HepG2 (cell line): ENCODE measurements around the gene ZIC4. TPM values are rescaled to one million over a fixed set of nuclear protein-coding genes. Genes with fewer than 3 reads are reported as not detected.

Experiments used
- ATF7 ChIP-seq, 2 experiments: fragments of 450-650 bp in 1 of 2; sonication (generic) in 1 of 2; formaldehyde crosslinking in 1 of 2; IDR thresholded peaks; 2 replicates each; pipeline versions ENCODE4 v1.4.0 to v1.6.1; 2016 to 2020; ENCODE audit warnings: antibody characterized with exemption in 1 of 2, mild to moderate bottlenecking in 1 of 2, missing genetic modification reagents in 1 of 2
- CREM ChIP-seq, 2 experiments: sonication (generic) in 1 of 2; formaldehyde crosslinking in 1 of 2; IDR thresholded peaks; 2 replicates each; pipeline versions ENCODE4 v1.4.0 to v1.6.1; 2016 to 2020; ENCODE audit warnings: antibody characterized with exemption in 1 of 2, mild to moderate bottlenecking in 1 of 2, missing genetic modification reagents in 1 of 2
- DPF2 ChIP-seq: sonication (generic); formaldehyde crosslinking; IDR thresholded peaks from 2 replicates; pipeline ENCODE4 v1.4.0; 2020; ENCODE audit warnings: mild to moderate bottlenecking, low read depth, missing genetic modification reagents, borderline replicate concordance
- ESRRA ChIP-seq: sonication (generic); formaldehyde crosslinking; IDR thresholded peaks from 2 replicates; pipeline ENCODE4 v1.5.1; 2020; ENCODE audit warnings: mild to moderate bottlenecking, low read depth, missing genetic modification reagents
- FOXA3 ChIP-seq: IDR thresholded peaks from 2 replicates; pipeline ENCODE4 v1.6.1; 2016; ENCODE audit warnings: missing genetic modification reagents, missing compliant biosample characterization
- HES4 ChIP-seq: sonication (generic); formaldehyde crosslinking; IDR thresholded peaks from 2 replicates; pipeline ENCODE4 v1.9.0; 2021; ENCODE audit warnings: mild to moderate bottlenecking, missing genetic modification reagents, borderline replicate concordance
- HNRNPUL1 ChIP-seq: fragments of 200-400 bp; formaldehyde crosslinking; IDR thresholded peaks from 2 replicates; pipeline ENCODE4 v1.6.1; 2017; ENCODE audit warnings: low read depth, mild to moderate bottlenecking, low read length, moderate library complexity
- HOXD1 ChIP-seq: sonication (generic); formaldehyde crosslinking; IDR thresholded peaks from 2 replicates; pipeline ENCODE4 v1.5.0; 2020; ENCODE audit warnings: missing genetic modification reagents
- NFIC ChIP-seq: IDR thresholded peaks from 2 replicates; pipeline ENCODE4 v1.6.1; 2012; ENCODE audit warnings: mild to moderate bottlenecking, low read length, inconsistent platforms
- REPIN1 ChIP-seq: sonication (generic); formaldehyde crosslinking; IDR thresholded peaks from 2 replicates; pipeline ENCODE4 v1.8.0; 2022; ENCODE audit warnings: missing genetic modification reagents, low read depth, mild to moderate bottlenecking, borderline replicate concordance
- RERE ChIP-seq: IDR thresholded peaks from 2 replicates; pipeline ENCODE4 v1.6.1; 2016; ENCODE audit warnings: low read depth, missing genetic modification reagents, missing compliant biosample characterization
- RXRB ChIP-seq: IDR thresholded peaks from 2 replicates; pipeline ENCODE4 v1.6.1; 2016; ENCODE audit warnings: borderline replicate concordance, missing genetic modification reagents, missing compliant biosample characterization
- SOX5 ChIP-seq: IDR thresholded peaks from 2 replicates; pipeline ENCODE4 v1.6.1; 2016; ENCODE audit warnings: borderline replicate concordance
- SP5 ChIP-seq: IDR thresholded peaks from 2 replicates; pipeline ENCODE4 v1.6.1; 2016; ENCODE audit warnings: low read depth, borderline replicate concordance
- TBX2 ChIP-seq: sonication (generic); formaldehyde crosslinking; IDR thresholded peaks from 2 replicates; pipeline ENCODE4 v1.5.0; 2020; ENCODE audit warnings: missing genetic modification reagents, mild to moderate bottlenecking, borderline replicate concordance
- ZBTB21 ChIP-seq: sonication (generic); formaldehyde crosslinking; IDR thresholded peaks from 2 replicates; pipeline ENCODE4 v1.4.0; 2020; ENCODE audit warnings: missing genetic modification reagents
- ZNF430 ChIP-seq: sonication (generic); formaldehyde crosslinking; IDR thresholded peaks from 2 replicates; pipeline ENCODE4 v1.9.0; 2021; ENCODE audit warnings: mild to moderate bottlenecking, missing genetic modification reagents
- ZNF776 ChIP-seq: sonication (generic); formaldehyde crosslinking; IDR thresholded peaks from 2 replicates; pipeline ENCODE4 v1.4.0; 2020; ENCODE audit warnings: mild to moderate bottlenecking, missing genetic modification reagents
- ZNF792 ChIP-seq: IDR thresholded peaks from 2 replicates; pipeline ENCODE4 v1.6.1; 2016
- polyA plus RNA-seq, 8 experiments: library from polyadenylated mRNA; depleted of rRNA in 3 of 8; stranded (reverse) in 7 of 8; unstranded in 1 of 8; fragments of >200 nt; fragmentation: Illumina TruSeq in 4 of 8; extraction: Trizol in 4 of 8; gene quantifications; 2 replicates each; pipeline versions ENCODE4 v1.2.1 to v1.2.3, GENCODE V29; 2011 to 2016; ENCODE audit warnings: low read depth in 4 of 8, missing spikeins in 1 of 8, mixed read lengths in 1 of 8; ENCODE audit not compliant: insufficient read depth in 1 of 8
- total RNA-seq, 5 experiments: library from RNA; depleted of rRNA; stranded (reverse); fragments of >200 nt; fragmentation: Illumina TruSeq; extraction: Trizol; gene quantifications; 2 replicates each; pipeline ENCODE4 v1.2.3, GENCODE V29; 2016; ENCODE audit warnings: low read depth in 1 of 5
- TF ChIP-seq, protein P1 (sequence below): sonication (generic); formaldehyde crosslinking; IDR thresholded peaks from 2 replicates; pipeline ENCODE4 v1.4.0; 2020; ENCODE audit warnings: mild to moderate bottlenecking, missing genetic modification reagents, borderline replicate concordance

Gene ZIC4
- total and polyA plus RNA-seq, 2 of the 13 experiments (the other 11 are each of a cell fraction or from before 2014, with no cell fraction given): not detected

DNA sequence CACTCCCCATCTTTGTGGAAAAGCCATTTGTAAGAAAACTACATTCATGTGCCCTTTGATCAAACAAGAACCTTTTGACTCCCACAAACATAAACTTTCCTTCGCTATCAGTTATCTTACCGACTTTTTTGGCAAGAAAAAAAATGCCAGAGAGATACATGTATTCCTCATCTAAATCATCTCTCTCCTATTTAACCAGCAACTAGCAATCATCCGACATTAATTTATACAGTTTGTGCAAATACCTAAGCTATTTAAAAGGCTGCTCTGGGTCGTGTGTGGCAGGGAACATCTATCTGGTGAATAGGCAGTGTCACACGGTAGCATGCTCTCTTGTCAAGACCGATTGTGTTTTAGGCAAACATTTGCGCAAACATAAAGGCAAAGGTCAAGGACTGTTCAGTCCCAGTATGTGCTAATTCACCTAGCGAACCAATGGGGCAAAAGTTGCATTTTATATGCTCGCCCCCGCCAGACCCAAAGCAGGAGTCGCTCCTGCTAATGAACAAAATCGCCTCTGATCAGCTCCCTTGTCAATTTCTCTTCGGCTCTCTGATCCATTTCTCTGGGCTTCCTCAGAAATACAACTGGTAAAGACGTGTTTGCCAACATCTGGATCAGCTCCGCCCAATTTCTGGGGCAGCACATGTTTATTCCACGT is 37.7 kb downstream of the ZIC4 start (continued):
- TF ChIP-seq ZNF792 (CRISPR knock-in tag) (0 out of 2 replicates have a peak, but pooled peaks have one; percentile 54), DPF2 (CRISPR knock-in tag) (0 out of 2 replicates have a peak, but pooled peaks have one; percentile 37), RERE (peak; percentile 83), ATF7 (IDR thresholded peaks at IDR 0.05) (no peak), ATF7 (CRISPR knock-in tag; IDR thresholded peaks at IDR 0.05) (no peak), SP5 (CRISPR knock-in tag) (peak; percentile 34; the same call in 1 of the 2 replicates), ZNF776 (CRISPR knock-in tag) (no peak), REPIN1 (CRISPR knock-in tag) (0 out of 2 replicates have a peak, but pooled peaks have one; percentile 39), SOX5 (peak; percentile 84), CREM (IDR thresholded peaks at IDR 0.05) (no peak), CREM (CRISPR knock-in tag; IDR thresholded peaks at IDR 0.05) (no peak), NFIC (0 out of 2 replicates have a peak, but pooled peaks have one; percentile 59), ZBTB21 (CRISPR knock-in tag) (no peak), ZNF430 (CRISPR knock-in tag) (0 out of 2 replicates have a peak, but pooled peaks have one; percentile 18), HNRNPUL1 (no peak), HOXD1 (CRISPR knock-in tag) (no peak), FOXA3 (CRISPR knock-in tag) (peak; percentile 87), TBX2 (CRISPR knock-in tag) (peak; percentile 58; the same call in 1 of the 2 replicates), ESRRA (CRISPR knock-in tag) (no peak), RXRB (peak; percentile 73), HES4 (CRISPR knock-in tag) (no peak)
- TF ChIP-seq, protein P1, sequence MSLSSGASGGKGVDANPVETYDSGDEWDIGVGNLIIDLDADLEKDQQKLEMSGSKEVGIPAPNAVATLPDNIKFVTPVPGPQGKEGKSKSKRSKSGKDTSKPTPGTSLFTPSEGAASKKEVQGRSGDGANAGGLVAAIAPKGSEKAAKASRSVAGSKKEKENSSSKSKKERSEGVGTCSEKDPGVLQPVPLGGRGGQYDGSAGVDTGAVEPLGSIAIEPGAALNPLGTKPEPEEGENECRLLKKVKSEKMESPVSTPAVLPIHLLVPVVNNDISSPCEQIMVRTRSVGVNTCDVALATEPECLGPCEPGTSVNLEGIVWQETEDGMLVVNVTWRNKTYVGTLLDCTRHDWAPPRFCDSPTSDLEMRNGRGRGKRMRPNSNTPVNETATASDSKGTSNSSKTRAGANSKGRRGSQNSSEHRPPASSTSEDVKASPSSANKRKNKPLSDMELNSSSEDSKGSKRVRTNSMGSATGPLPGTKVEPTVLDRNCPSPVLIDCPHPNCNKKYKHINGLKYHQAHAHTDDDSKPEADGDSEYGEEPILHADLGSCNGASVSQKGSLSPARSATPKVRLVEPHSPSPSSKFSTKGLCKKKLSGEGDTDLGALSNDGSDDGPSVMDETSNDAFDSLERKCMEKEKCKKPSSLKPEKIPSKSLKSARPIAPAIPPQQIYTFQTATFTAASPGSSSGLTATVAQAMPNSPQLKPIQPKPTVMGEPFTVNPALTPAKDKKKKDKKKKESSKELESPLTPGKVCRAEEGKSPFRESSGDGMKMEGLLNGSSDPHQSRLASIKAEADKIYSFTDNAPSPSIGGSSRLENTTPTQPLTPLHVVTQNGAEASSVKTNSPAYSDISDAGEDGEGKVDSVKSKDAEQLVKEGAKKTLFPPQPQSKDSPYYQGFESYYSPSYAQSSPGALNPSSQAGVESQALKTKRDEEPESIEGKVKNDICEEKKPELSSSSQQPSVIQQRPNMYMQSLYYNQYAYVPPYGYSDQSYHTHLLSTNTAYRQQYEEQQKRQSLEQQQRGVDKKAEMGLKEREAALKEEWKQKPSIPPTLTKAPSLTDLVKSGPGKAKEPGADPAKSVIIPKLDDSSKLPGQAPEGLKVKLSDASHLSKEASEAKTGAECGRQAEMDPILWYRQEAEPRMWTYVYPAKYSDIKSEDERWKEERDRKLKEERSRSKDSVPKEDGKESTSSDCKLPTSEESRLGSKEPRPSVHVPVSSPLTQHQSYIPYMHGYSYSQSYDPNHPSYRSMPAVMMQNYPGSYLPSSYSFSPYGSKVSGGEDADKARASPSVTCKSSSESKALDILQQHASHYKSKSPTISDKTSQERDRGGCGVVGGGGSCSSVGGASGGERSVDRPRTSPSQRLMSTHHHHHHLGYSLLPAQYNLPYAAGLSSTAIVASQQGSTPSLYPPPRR (CRISPR knock-in tag): peak; percentile 62; the same call in 1 of the 2 replicates
